Measurements from ENCODE around the gene CFB. TPM values are rescaled to one million over a fixed set of nuclear protein-coding genes. Genes with fewer than 3 reads are reported as not detected.

Gene CFB
- total and polyA plus RNA-seq, 2 donors (not counting 3 experiments of a cell fraction or from before 2014, with no cell fraction given), result 0.87 to 1.5 TPM

DNA sequence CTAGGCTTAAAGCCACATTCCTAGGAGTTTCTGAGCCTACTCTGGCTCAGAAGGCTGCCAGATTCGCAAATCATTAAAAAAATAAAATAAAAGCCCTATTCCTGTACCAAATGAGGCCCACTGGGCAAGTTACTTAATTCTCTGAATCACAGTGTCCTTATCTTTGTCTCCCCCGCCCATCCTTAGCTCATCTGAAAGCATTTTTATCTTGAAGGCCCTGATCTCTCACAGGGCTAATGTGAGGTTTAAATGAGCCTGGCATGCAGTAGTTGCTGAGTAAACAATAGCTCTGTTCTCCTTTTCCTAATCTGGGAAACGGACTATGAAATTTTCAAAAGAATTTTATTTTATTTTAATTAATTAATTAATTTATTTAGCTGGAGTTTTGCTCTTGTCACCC lies 41.9 kb upstream of the CFB start:
- no peak for TF ChIP-seq EZH2 (IDR thresholded peaks at IDR 0.05; ENCODE audit: borderline replicate concordance, low read depth, low read length, severe bottlenecking)
- TF ChIP-seq, protein P1, sequence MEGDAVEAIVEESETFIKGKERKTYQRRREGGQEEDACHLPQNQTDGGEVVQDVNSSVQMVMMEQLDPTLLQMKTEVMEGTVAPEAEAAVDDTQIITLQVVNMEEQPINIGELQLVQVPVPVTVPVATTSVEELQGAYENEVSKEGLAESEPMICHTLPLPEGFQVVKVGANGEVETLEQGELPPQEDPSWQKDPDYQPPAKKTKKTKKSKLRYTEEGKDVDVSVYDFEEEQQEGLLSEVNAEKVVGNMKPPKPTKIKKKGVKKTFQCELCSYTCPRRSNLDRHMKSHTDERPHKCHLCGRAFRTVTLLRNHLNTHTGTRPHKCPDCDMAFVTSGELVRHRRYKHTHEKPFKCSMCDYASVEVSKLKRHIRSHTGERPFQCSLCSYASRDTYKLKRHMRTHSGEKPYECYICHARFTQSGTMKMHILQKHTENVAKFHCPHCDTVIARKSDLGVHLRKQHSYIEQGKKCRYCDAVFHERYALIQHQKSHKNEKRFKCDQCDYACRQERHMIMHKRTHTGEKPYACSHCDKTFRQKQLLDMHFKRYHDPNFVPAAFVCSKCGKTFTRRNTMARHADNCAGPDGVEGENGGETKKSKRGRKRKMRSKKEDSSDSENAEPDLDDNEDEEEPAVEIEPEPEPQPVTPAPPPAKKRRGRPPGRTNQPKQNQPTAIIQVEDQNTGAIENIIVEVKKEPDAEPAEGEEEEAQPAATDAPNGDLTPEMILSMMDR (IDR thresholded peaks at IDR 0.05; ENCODE audit: extremely low read depth in 1 of 2, insufficient read depth in 1 of 2, low read depth in 1 of 2, low read length in 2 of 2), result no peak
- DNase-seq (ENCODE audit: low read depth, low spot score), result no peak
- H3K27me3 ChIP-seq (ENCODE audit: control insufficient read depth in 2 of 2, insufficient read depth in 2 of 2, low read length in 2 of 2), result peaks cover 5 to 12% of the 10 kb centered on the region in 2 experiments
- no peak overlapping the region for H3K4me3 ChIP-seq (replicated peaks in 1 of 3; ENCODE audit: insufficient read depth in 1 of 3, low read depth in 1 of 3, low read length in 3 of 3)
- H3K36me3 ChIP-seq (ENCODE audit: control insufficient read depth in 2 of 2, extremely low read depth in 1 of 2, insufficient read depth in 2 of 2, low read length in 2 of 2), result no peaks in the 10 kb centered on the region
- CTCF ChIA-PET, result interaction anchor here (1.2 kb wide), 1 partner anchor 48 kb away, joined by 7 read pairs; no protein-coding TSS in a partner anchor
- H3K79me2 ChIP-seq (ENCODE audit: control insufficient read depth, insufficient read depth, low read length), result no peaks in the 10 kb centered on the region
- H3K27ac ChIP-seq (ENCODE audit: insufficient read depth, low read depth, low read length), result no peak overlapping the region
- no peaks in the 10 kb centered on the region for H3K4me1 ChIP-seq (ENCODE audit: control insufficient read depth, extremely low read depth, insufficient read depth, low read length)
- BruUV-seq (replicated peaks), result no TSS peak
- no peak for FAIRE-seq
- no peaks in the 10 kb centered on the region for H3K9me3 ChIP-seq (replicated peaks; ENCODE audit: control insufficient read depth, insufficient read depth, low read length)
- dilution Hi-C loops (cut with MboI; ENCODE audit: extremely low pct_ligation_motif_present, low sequenced_read_pairs) (no loop called here), intact Hi-C loops (cut with micrococcal nuclease) (loop anchor here (2.0 kb wide), 1 partner anchor 49 kb away; no protein-coding TSS in a partner anchor)
- H4K20me1 ChIP-seq (replicated peaks; ENCODE audit: control insufficient read depth, extremely low read depth, insufficient read depth, low read length), result no peaks in the 10 kb centered on the region
- H3K4me2 ChIP-seq (ENCODE audit: insufficient read depth, low read length), result no peak overlapping the region
- no peak overlapping the region for H3K9ac ChIP-seq (replicated peaks; ENCODE audit: extremely low read depth, insufficient read depth, low read length)
- no peak overlapping the region for H2AFZ ChIP-seq (ENCODE audit: low read depth, low read length)
- POLR2A ChIA-PET, result no interaction called here
- H3K9me1 ChIP-seq (replicated peaks; ENCODE audit: control insufficient read depth, extremely low read depth, insufficient read depth, low read length), result no peaks in the 10 kb centered on the region

DNA sequence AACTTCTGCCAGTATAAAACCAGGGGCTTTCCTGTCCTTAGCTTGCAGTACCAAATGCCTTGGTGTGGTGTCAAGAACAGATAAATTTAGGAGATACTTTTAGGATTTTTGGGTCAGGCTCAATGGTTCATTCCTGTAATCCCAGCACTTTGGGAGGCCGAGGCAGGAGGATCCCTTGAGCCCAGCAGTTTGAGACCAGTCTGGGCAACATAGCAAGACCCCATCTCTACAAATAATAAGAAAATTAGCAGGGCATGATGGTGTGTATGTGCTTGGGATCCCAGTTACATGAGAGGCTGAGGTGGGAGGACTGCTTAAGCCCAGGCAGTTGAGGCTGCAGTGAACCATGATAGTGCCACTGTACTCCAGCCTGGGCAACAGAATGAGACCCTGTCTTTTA lies 40.9 kb upstream of the CFB start:
- Histone ChIP-seq H3K9me1 (replicated peaks; ENCODE audit: control insufficient read depth, extremely low read depth, insufficient read depth, low read length) (no peaks in the 10 kb centered on the region), H3K9ac (replicated peaks; ENCODE audit: extremely low read depth, insufficient read depth, low read length) (no peak overlapping the region), H2AFZ (ENCODE audit: low read depth, low read length) (no peak overlapping the region), H3K36me3 (ENCODE audit: control insufficient read depth in 2 of 2, extremely low read depth in 1 of 2, insufficient read depth in 2 of 2, low read length in 2 of 2) (no peaks in the 10 kb centered on the region), H3K9me3 (replicated peaks; ENCODE audit: control insufficient read depth, insufficient read depth, low read length) (no peaks in the 10 kb centered on the region), H4K20me1 (replicated peaks; ENCODE audit: control insufficient read depth, extremely low read depth, insufficient read depth, low read length) (no peaks in the 10 kb centered on the region), H3K4me2 (ENCODE audit: insufficient read depth, low read length) (no peak overlapping the region), H3K27me3 (ENCODE audit: control insufficient read depth in 2 of 2, insufficient read depth in 2 of 2, low read length in 2 of 2) (peaks cover 5 to 12% of the 10 kb centered on the region in 2 experiments), H3K4me1 (ENCODE audit: control insufficient read depth, extremely low read depth, insufficient read depth, low read length) (no peaks in the 10 kb centered on the region), H3K79me2 (ENCODE audit: control insufficient read depth, insufficient read depth, low read length) (no peaks in the 10 kb centered on the region), H3K4me3 (replicated peaks in 1 of 3; ENCODE audit: insufficient read depth in 1 of 3, low read depth in 1 of 3, low read length in 3 of 3) (no peak overlapping the region), H3K27ac (ENCODE audit: insufficient read depth, low read depth, low read length) (no peak overlapping the region)
- DNase-seq (ENCODE audit: low read depth, low spot score) (no peak), FAIRE-seq (no peak)
- ChIA-PET CTCF (interaction anchor here (1.5 kb wide), 1 partner anchor 47 kb away, joined by 5 read pairs; no protein-coding TSS in a partner anchor), POLR2A (no interaction called here)
- no TSS peak for BruUV-seq (replicated peaks)
- TF ChIP-seq, protein P2, sequence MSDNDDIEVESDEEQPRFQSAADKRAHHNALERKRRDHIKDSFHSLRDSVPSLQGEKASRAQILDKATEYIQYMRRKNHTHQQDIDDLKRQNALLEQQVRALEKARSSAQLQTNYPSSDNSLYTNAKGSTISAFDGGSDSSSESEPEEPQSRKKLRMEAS (IDR thresholded peaks at IDR 0.05; ENCODE audit: insufficient read depth, insufficient read length), result no peak
- TF ChIP-seq EZH2 (IDR thresholded peaks at IDR 0.05; ENCODE audit: borderline replicate concordance, low read depth, low read length, severe bottlenecking), result no peak
- no peak for TF ChIP-seq POLR2AphosphoS5 (IDR thresholded peaks at IDR 0.05; ENCODE audit: insufficient read depth, low read depth, low read length)
- TF ChIP-seq JUN (IDR thresholded peaks at IDR 0.05; ENCODE audit: borderline replicate concordance, insufficient read depth, insufficient read length, low read depth), result no peak
- TF ChIP-seq, protein P1 (IDR thresholded peaks at IDR 0.05; ENCODE audit: extremely low read depth in 1 of 2, insufficient read depth in 1 of 2, low read depth in 1 of 2, low read length in 2 of 2), result no peak
- TF ChIP-seq POLR2A (IDR thresholded peaks at IDR 0.05; ENCODE audit: low read depth, low read length), result no peak
- intact Hi-C loops (cut with micrococcal nuclease) (no loop called here), dilution Hi-C loops (cut with MboI; ENCODE audit: extremely low pct_ligation_motif_present, low sequenced_read_pairs) (no loop called here)
